ENCODE measurements around the gene MYDGF. TPM values are rescaled to one million over a fixed set of nuclear protein-coding genes. Genes with fewer than 3 reads are reported as not detected.

The MYDGF gene
- total and polyA plus RNA-seq, 2 of the 13 experiments (the other 11 are each of a cell fraction or from before 2014, with no cell fraction given) = 116 to 198 TPM

DNA sequence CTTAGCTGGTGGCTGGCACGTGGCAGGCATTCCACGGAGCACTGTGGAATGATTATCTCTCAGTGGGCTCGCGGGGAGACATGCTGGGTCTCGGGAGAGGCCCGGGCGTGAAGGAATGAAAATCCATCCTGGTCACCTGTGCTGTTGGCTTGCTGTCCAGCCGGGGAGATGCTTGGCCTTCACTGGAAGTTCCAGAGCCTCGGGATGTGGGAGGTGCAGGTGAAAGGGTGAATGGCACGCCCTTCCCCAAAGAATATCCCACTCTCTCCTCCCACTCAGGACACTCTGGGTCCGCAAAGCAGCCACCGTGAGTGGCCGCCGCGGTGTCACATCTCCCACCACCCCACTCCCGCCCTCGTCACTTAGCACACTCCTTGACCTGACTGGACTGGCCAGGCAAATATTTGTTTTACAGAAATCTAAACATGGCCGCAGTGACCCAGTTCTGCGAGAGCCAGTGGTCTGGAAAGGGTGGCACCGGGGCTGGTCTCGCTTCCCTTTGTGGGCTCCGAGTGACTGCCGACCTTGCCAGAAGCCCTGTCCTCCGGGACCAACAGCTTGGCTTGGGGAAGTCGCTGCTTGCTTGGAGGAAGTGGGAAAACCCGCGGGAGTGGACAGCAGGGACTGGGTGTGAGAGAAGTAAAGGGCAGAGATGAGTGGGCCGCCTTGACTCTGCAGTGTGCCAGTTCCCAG lies 45.5 kb upstream of the MYDGF start (continued):
- TF ChIP-seq, protein P1, sequence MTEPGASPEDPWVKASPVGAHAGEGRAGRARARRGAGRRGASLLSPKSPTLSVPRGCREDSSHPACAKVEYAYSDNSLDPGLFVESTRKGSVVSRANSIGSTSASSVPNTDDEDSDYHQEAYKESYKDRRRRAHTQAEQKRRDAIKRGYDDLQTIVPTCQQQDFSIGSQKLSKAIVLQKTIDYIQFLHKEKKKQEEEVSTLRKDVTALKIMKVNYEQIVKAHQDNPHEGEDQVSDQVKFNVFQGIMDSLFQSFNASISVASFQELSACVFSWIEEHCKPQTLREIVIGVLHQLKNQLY (CRISPR knock-in tag; IDR thresholded peaks at IDR 0.05) = peak; percentile 27; the same call in 1 of the 2 replicates
- TF ChIP-seq, protein P2, sequence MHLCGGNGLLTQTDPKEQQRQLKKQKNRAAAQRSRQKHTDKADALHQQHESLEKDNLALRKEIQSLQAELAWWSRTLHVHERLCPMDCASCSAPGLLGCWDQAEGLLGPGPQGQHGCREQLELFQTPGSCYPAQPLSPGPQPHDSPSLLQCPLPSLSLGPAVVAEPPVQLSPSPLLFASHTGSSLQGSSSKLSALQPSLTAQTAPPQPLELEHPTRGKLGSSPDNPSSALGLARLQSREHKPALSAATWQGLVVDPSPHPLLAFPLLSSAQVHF (CRISPR knock-in tag; IDR thresholded peaks at IDR 0.05) = no peak
- no peak; the same call in 1 of the 2 replicates for TF ChIP-seq KDM3A (CRISPR knock-in tag; IDR thresholded peaks at IDR 0.05; ENCODE audit: low read depth)
- TF ChIP-seq MTF1 (CRISPR knock-in tag; IDR thresholded peaks at IDR 0.05) = no peak
- TF ChIP-seq, protein P3, sequence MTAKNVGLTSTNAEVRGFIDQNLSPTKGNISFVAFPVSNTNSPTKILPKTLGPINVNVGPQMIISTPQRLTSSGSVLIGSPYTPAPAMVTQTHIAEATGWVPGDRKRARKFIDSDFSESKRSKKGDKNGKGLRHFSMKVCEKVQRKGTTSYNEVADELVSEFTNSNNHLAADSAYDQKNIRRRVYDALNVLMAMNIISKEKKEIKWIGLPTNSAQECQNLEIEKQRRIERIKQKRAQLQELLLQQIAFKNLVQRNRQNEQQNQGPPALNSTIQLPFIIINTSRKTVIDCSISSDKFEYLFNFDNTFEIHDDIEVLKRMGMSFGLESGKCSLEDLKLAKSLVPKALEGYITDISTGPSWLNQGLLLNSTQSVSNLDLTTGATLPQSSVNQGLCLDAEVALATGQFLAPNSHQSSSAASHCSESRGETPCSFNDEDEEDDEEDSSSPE (CRISPR knock-in tag; IDR thresholded peaks at IDR 0.05) = peak; percentile 48; the same call in 1 of the 2 replicates
- no peak for TF ChIP-seq TCF7 (IDR thresholded peaks at IDR 0.05; ENCODE audit: low read depth)
- TF ChIP-seq KLF12 (CRISPR knock-in tag; IDR thresholded peaks at IDR 0.05; ENCODE audit: borderline replicate concordance) = no peak
- TF ChIP-seq NR2F1 (CRISPR knock-in tag; IDR thresholded peaks at IDR 0.05) = peak; percentile 53 to 56; a peak in 3 of 4 replicates
- TF ChIP-seq ZNF160 (CRISPR knock-in tag; IDR thresholded peaks at IDR 0.05) = no peak
- TF ChIP-seq CENPX (CRISPR knock-in tag; IDR thresholded peaks at IDR 0.05) = no peak
- 0 out of 2 replicates have a peak, but pooled peaks have one; percentile 11 for TF ChIP-seq ZSCAN25 (CRISPR knock-in tag; IDR thresholded peaks at IDR 0.05)
- TF ChIP-seq TSC22D2 (CRISPR knock-in tag; IDR thresholded peaks at IDR 0.05; ENCODE audit: borderline replicate concordance) = no peak
- no peak for TF ChIP-seq FOXP1 (IDR thresholded peaks at IDR 0.05)
- TF ChIP-seq FOXP1 (CRISPR knock-in tag; IDR thresholded peaks at IDR 0.05) = peak; percentile 43; the same call in 1 of the 2 replicates
- no peak for TF ChIP-seq ETV6 (CRISPR knock-in tag; conservative IDR thresholded peaks at IDR 0.05)
- TF ChIP-seq ZNF430 (CRISPR knock-in tag; IDR thresholded peaks at IDR 0.05) = no peak
- 0 out of 2 replicates have a peak, but pooled peaks have one; percentile 31 for TF ChIP-seq SIX1 (CRISPR knock-in tag; IDR thresholded peaks at IDR 0.05; ENCODE audit: borderline replicate concordance)
- TF ChIP-seq, protein P4, sequence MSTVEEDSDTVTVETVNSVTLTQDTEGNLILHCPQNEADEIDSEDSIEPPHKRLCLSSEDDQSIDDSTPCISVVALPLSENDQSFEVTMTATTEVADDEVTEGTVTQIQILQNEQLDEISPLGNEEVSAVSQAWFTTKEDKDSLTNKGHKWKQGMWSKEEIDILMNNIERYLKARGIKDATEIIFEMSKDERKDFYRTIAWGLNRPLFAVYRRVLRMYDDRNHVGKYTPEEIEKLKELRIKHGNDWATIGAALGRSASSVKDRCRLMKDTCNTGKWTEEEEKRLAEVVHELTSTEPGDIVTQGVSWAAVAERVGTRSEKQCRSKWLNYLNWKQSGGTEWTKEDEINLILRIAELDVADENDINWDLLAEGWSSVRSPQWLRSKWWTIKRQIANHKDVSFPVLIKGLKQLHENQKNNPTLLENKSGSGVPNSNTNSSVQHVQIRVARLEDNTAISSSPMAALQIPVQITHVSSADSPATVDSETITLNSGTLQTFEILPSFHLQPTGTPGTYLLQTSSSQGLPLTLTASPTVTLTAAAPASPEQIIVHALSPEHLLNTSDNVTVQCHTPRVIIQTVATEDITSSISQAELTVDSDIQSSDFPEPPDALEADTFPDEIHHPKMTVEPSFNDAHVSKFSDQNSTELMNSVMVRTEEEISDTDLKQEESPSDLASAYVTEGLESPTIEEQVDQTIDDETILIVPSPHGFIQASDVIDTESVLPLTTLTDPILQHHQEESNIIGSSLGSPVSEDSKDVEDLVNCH (CRISPR knock-in tag; IDR thresholded peaks at IDR 0.05) = no peak
- TF ChIP-seq, protein P5, sequence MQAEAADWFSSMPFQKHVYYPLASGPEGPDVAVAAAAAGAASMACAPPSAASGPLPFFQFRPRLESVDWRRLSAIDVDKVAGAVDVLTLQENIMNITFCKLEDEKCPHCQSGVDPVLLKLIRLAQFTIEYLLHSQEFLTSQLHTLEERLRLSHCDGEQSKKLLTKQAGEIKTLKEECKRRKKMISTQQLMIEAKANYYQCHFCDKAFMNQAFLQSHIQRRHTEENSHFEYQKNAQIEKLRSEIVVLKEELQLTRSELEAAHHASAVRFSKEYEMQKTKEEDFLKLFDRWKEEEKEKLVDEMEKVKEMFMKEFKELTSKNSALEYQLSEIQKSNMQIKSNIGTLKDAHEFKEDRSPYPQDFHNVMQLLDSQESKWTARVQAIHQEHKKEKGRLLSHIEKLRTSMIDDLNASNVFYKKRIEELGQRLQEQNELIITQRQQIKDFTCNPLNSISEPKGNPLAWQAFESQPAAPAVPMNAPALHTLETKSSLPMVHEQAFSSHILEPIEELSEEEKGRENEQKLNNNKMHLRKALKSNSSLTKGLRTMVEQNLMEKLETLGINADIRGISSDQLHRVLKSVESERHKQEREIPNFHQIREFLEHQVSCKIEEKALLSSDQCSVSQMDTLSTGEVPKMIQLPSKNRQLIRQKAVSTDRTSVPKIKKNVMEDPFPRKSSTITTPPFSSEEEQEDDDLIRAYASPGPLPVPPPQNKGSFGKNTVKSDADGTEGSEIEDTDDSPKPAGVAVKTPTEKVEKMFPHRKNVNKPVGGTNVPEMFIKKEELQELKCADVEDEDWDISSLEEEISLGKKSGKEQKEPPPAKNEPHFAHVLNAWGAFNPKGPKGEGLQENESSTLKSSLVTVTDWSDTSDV (CRISPR knock-in tag; IDR thresholded peaks at IDR 0.05) = peak; percentile 89; the same call in 1 of the 2 replicates

Measured in HepG2 (cell line).